Kidney (tissue), 14 donors: Measurements from ENCODE around the gene GALNT12. TPM values are rescaled to one million over a fixed set of nuclear protein-coding genes. Genes with fewer than 3 reads are reported as not detected.

ENCODE experiments used
- DNase-seq, 5 donors: peaks; one replicate each; pipeline ENCODE4 v3.0.0-alpha.2; 2013 to 2020
- FAIRE-seq: peaks from 2 replicates; lab custom pipeline; 2012; peaks lifted over from hg19 to GRCh38; lab: Jason Lieb, UNC
- H3K27ac ChIP-seq, 2 donors: one replicate each; pipeline ENCODE4 v1.7.0; 2013; ENCODE audit warnings: low read depth in 2 of 2, low read length in 2 of 2, inconsistent platforms in 1 of 2
- H3K27me3 ChIP-seq: one replicate; pipeline ENCODE4 v1.7.1; 2013; ENCODE audit warnings: low read length, inconsistent platforms; ENCODE audit not compliant: control insufficient read depth, insufficient read depth
- H3K36me3 ChIP-seq, 3 donors: one replicate each; pipeline versions ENCODE4 v1.7.0 to v1.7.1; 2013; ENCODE audit warnings: low read length in 3 of 3, control low read depth in 1 of 3, inconsistent platforms in 1 of 3; ENCODE audit not compliant: insufficient read depth in 3 of 3, control insufficient read depth in 2 of 3
- H3K4me1 ChIP-seq, 3 donors: one replicate each; pipeline versions ENCODE4 v1.7.0 to v1.7.1; 2013; ENCODE audit warnings: low read length in 3 of 3, inconsistent platforms in 1 of 3, low read depth in 1 of 3; ENCODE audit not compliant: control insufficient read depth in 2 of 3, insufficient read depth in 2 of 3
- H3K4me3 ChIP-seq, 3 donors: one replicate each; pipeline versions ENCODE4 v1.7.0 to v1.8.1; 2013; ENCODE audit warnings: low read length in 3 of 3, control low read depth in 1 of 3, inconsistent platforms in 1 of 3
- H3K9ac ChIP-seq, 3 donors: one replicate each; pipeline versions ENCODE4 v1.7.0 to v1.7.1; 2013; ENCODE audit warnings: low read length in 3 of 3, control low read depth in 1 of 3, inconsistent platforms in 1 of 3
- H3K9me3 ChIP-seq, 3 donors: one replicate each; pipeline versions ENCODE4 v1.7.0 to v1.7.1; 2013; ENCODE audit warnings: low read length in 3 of 3, control low read depth in 1 of 3, inconsistent platforms in 1 of 3; ENCODE audit not compliant: control insufficient read depth in 2 of 3, insufficient read depth in 1 of 3
- intact Hi-C: fragments of 100-400 bp; cut with DNase I; formaldehyde crosslinking; loops from one replicate; pipeline ENCODE4 v1.11.1; 2022
- polyA plus RNA-seq: library from polyadenylated mRNA; stranded (reverse); fragments of 350-450 nt; fragmentation: Illumina TruSeq; extraction: RNeasy Lipid Tissue Mini Kit (QIAGEN cat#74804); gene quantifications from one replicate; pipeline ENCODE4 v1.2.3, GENCODE V29; 2014; ENCODE audit warnings: low read depth, low replicate concordance; ENCODE audit not compliant: insufficient read depth
- total RNA-seq: library from RNA; stranded (reverse); fragmentation: NEBNext Ultra II Directional; extraction: Animal tissue kit (Norgen Biotek cat#: 25700); gene quantifications from one replicate; pipeline ENCODE4 v1.2.1, GENCODE V29; 2021
- TF ChIP-seq, protein P1 (sequence below): IDR thresholded peaks from 3 replicates; pipeline ENCODE4 v1.5.1; 2012; ENCODE audit warnings: mild to moderate bottlenecking, moderate library complexity, borderline replicate concordance; ENCODE audit not compliant: insufficient read depth; ENCODE audit errors: extremely low read depth
- donor health status: control.
- donor health status: control.
- donor health status: control.
- donor health status: control.
- donor health status: control.
- donor health status: DM: yes; HTN: yes; CAD: no.
- donor health status: Normal renal cell carcinoma (clear cell type).

Gene GALNT12
- total and polyA plus RNA-seq, 2 donors from 2014 or later = 3.6 to 10.8 TPM

DNA sequence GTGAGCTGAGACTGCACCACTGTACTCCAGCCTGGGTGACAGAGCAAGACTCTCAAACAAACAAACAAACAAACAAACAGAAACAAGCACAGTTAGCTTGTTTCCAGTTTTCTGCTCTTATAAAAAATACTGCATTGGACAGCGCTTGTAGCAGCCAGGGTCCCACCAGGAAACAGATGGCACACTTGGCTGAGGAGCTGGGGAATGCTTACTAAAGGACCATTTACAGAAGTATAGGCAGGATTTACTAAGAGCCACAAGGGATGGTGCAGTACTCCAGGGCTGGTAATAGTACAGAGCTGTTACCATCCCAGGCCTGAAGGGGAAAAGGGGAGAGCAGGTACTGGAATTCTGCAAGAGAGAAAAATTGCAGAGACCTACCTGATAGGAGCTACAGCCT is 5.9 kb upstream of the GALNT12 start:
- Histone ChIP-seq H3K9me3 (no peaks in the 10 kb centered on the region), H3K9ac (no peak overlapping the region), H3K4me1 (no peaks in the 10 kb centered on the region), H3K4me3 (no peak overlapping the region), H3K27ac (no peak overlapping the region), H3K27me3 (no peaks in the 10 kb centered on the region), H3K36me3 (no peaks in the 10 kb centered on the region)
- DNase-seq = no peak
- intact Hi-C loops = no loop called here
- no peak for FAIRE-seq
- TF ChIP-seq, protein P1, sequence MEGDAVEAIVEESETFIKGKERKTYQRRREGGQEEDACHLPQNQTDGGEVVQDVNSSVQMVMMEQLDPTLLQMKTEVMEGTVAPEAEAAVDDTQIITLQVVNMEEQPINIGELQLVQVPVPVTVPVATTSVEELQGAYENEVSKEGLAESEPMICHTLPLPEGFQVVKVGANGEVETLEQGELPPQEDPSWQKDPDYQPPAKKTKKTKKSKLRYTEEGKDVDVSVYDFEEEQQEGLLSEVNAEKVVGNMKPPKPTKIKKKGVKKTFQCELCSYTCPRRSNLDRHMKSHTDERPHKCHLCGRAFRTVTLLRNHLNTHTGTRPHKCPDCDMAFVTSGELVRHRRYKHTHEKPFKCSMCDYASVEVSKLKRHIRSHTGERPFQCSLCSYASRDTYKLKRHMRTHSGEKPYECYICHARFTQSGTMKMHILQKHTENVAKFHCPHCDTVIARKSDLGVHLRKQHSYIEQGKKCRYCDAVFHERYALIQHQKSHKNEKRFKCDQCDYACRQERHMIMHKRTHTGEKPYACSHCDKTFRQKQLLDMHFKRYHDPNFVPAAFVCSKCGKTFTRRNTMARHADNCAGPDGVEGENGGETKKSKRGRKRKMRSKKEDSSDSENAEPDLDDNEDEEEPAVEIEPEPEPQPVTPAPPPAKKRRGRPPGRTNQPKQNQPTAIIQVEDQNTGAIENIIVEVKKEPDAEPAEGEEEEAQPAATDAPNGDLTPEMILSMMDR = no peak

- no peak for DNase-seq
- H3K27ac ChIP-seq = no peak overlapping the region
- H3K4me3 ChIP-seq = no peak overlapping the region
- H3K9me3 ChIP-seq = no peaks in the 10 kb centered on the region
- H3K36me3 ChIP-seq = no peaks in the 10 kb centered on the region
- no peak for FAIRE-seq
- H3K9ac ChIP-seq = no peak overlapping the region
- intact Hi-C loops = no loop called here
- H3K4me1 ChIP-seq = no peaks in the 10 kb centered on the region
- TF ChIP-seq, protein P1 = no peak
- H3K27me3 ChIP-seq = no peaks in the 10 kb centered on the region
These were observed 5.5 kb upstream of the GALNT12 start for GRCh38 chr9:98801969-98802371.

DNA sequence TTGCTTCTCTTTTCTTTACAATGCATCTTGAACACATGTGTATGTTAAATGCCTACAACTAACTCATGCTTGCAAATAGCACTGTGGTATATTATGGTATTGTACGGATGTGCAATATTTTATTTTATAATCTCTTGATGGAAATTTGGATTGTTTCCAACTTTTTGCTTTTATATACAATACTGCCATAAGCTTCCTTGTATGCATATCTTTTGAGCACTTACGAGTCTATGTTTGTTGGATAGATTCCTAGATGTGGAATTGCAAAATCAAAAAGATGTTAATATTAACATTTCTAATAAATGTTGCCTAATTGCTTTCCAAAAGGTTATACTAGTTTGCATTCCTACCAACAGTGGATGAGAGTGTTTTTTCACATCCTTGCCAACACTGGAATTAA is 3.4 kb upstream of the GALNT12 start:
- H3K27ac ChIP-seq = no peak overlapping the region
- peaks cover 0 to 8% (median 0%) of the 10 kb centered on the region in 3 donors for H3K4me1 ChIP-seq
- DNase-seq = no peak

More for the DNA sequence above, 3.4 kb upstream of the GALNT12 start:
- H3K36me3 ChIP-seq = no peaks in the 10 kb centered on the region
- FAIRE-seq = no peak
- intact Hi-C loops = no loop called here
- no peaks in the 10 kb centered on the region for H3K27me3 ChIP-seq
- H3K9me3 ChIP-seq = no peaks in the 10 kb centered on the region
- TF ChIP-seq, protein P1 = no peak
- no peak overlapping the region for H3K9ac ChIP-seq
- no peak overlapping the region for H3K4me3 ChIP-seq
